HS-27A (cell line): Measurements from ENCODE around the gene TRIM64C.
"Not testable (repeated sequence)": the region's sequence is repeated elsewhere in the genome, so short reads cannot be mapped to it uniquely, and the experiment has no call there.

Source experiments
- DNase-seq: peaks from one replicate; pipeline ENCODE4 v3.0.0-alpha.2; 2012; ENCODE audit warnings: low read depth, missing footprints

TRIM64C gene

GRCh38 chr11:49059012-49059411, at the start of gene TRIM64C:
TRIM64C (minus strand) TSS chr11:49059112; CDS start chr11:49059112, 0 bp downstream.
- DNase-seq = not testable (repeated sequence)

GRCh38 chr11:49102356-49102755, 43.4 kb upstream of the TRIM64C start:
- DNase-seq = not testable (repeated sequence)

- DNase-seq = not testable (repeated sequence)
Measured at GRCh38 chr11:49069897-49070296, 11.0 kb upstream of the TRIM64C start.

- DNase-seq = not testable (repeated sequence)
Measured at GRCh38 chr11:49049821-49050220, 9.1 kb downstream of the TRIM64C start.

GRCh38 chr11:49048229-49048628, 10.7 kb downstream of the TRIM64C start:
- DNase-seq = not testable (repeated sequence)

GRCh38 chr11:49028523-49028922, 30.4 kb downstream of the TRIM64C start, which contains the start of gene TRIM49B:
TRIM49B (plus strand) TSS chr11:49028823; CDS start chr11:49031600, 2,777 bp downstream.
- DNase-seq = not testable (repeated sequence)
